Islet of Langerhans (tissue), 1 donor: ENCODE results near the gene LHFPL6.

Experiments
- FAIRE-seq: peaks from one replicate; lab custom pipeline; 2011; peaks lifted over from hg19 to GRCh38; lab: Jason Lieb, UNC

The LHFPL6 gene

GRCh38 chr13:39590466-39591036, 12.4 kb downstream of the LHFPL6 start:
- no peak for FAIRE-seq

GRCh38 chr13:39588384-39588783, 14.6 kb downstream of the LHFPL6 start:
- no peak for FAIRE-seq

GRCh38 chr13:39587939-39588338, 15.1 kb downstream of the LHFPL6 start:
- no peak for FAIRE-seq

GRCh38 chr13:39586958-39587605, 15.9 kb downstream of the LHFPL6 start:
- no peak for FAIRE-seq

- FAIRE-seq: no peak
These were observed 16.8 kb downstream of the LHFPL6 start for GRCh38 chr13:39586151-39586550.

GRCh38 chr13:39585219-39585618, 17.8 kb downstream of the LHFPL6 start:
- no peak for FAIRE-seq

- no peak for FAIRE-seq
These were observed 22.0 kb downstream of the LHFPL6 start for GRCh38 chr13:39580881-39581575.

- no peak for FAIRE-seq
These were observed 24.1 kb downstream of the LHFPL6 start for GRCh38 chr13:39578821-39579291.

GRCh38 chr13:39577838-39578491, 25.0 kb downstream of the LHFPL6 start:
- no peak for FAIRE-seq

- FAIRE-seq: no peak
These were observed 25.8 kb downstream of the LHFPL6 start for GRCh38 chr13:39577203-39577602.

- FAIRE-seq: no peak
These were observed 27.3 kb downstream of the LHFPL6 start for GRCh38 chr13:39575641-39576238.

GRCh38 chr13:39571502-39572092, 31.4 kb downstream of the LHFPL6 start:
- FAIRE-seq: no peak

- FAIRE-seq: no peak
These were observed 35.4 kb downstream of the LHFPL6 start for GRCh38 chr13:39567569-39567968.

GRCh38 chr13:39566216-39566869, 36.6 kb downstream of the LHFPL6 start:
- no peak for FAIRE-seq

GRCh38 chr13:39565036-39565949, 37.7 kb downstream of the LHFPL6 start:
- FAIRE-seq: no peak

GRCh38 chr13:39563470-39563735, 39.6 kb downstream of the LHFPL6 start:
- no peak for FAIRE-seq

GRCh38 chr13:39561971-39562370, 41.0 kb downstream of the LHFPL6 start:
- FAIRE-seq: no peak

- no peak for FAIRE-seq
These were observed 43.1 kb downstream of the LHFPL6 start for GRCh38 chr13:39559847-39560246.

GRCh38 chr13:39557285-39557955, 45.6 kb downstream of the LHFPL6 start:
- no peak for FAIRE-seq

- no peak for FAIRE-seq
These were observed 46.1 kb downstream of the LHFPL6 start for GRCh38 chr13:39556866-39557265.
